SK-N-SH (cell line): Measurements from ENCODE around the gene PTPN6.

Experiments
- CTCF ChIP-seq: fragments of 200-600 bp; sonication (generic); IDR thresholded peaks from 2 replicates; pipeline ENCODE4 v1.6.1; 2017; ENCODE audit warnings: antibody characterized with exemption, mild to moderate bottlenecking, moderate library complexity
- EZH2phosphoT487 ChIP-seq: fragments of 200-600 bp; sonication (generic); IDR thresholded peaks from 2 replicates; pipeline ENCODE4 v1.6.1; 2017; ENCODE audit warnings: low read depth, mixed run types, mild to moderate bottlenecking, antibody characterized with exemption, moderate library complexity, borderline replicate concordance
- IRF3 ChIP-seq: fragments of 150-350 bp; IDR thresholded peaks from 2 replicates; pipeline ENCODE4 v1.6.1; 2016; ENCODE audit warnings: mild to moderate bottlenecking, low read depth, low read length
- JUND ChIP-seq: IDR thresholded peaks from 2 replicates; pipeline ENCODE4 v1.4.0; 2012
- MEF2A ChIP-seq: IDR thresholded peaks from 2 replicates; pipeline ENCODE4 v1.4.0; 2012; ENCODE audit warnings: low read depth, borderline replicate concordance
- NRF1 ChIP-seq: IDR thresholded peaks from 2 replicates; pipeline ENCODE4 v1.6.1; 2012; ENCODE audit warnings: low read depth, mild to moderate bottlenecking, low read length
- RAD21 ChIP-seq: IDR thresholded peaks from 2 replicates; pipeline ENCODE4 v1.6.1; 2012; ENCODE audit warnings: mild to moderate bottlenecking, low read length
- RCOR1 ChIP-seq: fragments of 150-350 bp; IDR thresholded peaks from 2 replicates; pipeline ENCODE4 v1.6.1; 2017; ENCODE audit warnings: antibody characterized with exemption, low read length
- SMC3 ChIP-seq: IDR thresholded peaks from 2 replicates; pipeline ENCODE4 v1.6.1; 2012; ENCODE audit warnings: low read depth, low read length, improper control_type of control experiment
- TCF12 ChIP-seq: IDR thresholded peaks from 2 replicates; pipeline ENCODE4 v1.4.0; 2012
- TF ChIP-seq, protein P1 (sequence below): IDR thresholded peaks from 2 replicates; pipeline ENCODE4 v1.6.1; 2012; ENCODE audit warnings: mild to moderate bottlenecking, low read depth, low read length, moderate library complexity
- TF ChIP-seq, protein P2 (sequence below): fragments of 150-350 bp; IDR thresholded peaks from 2 replicates; pipeline ENCODE4 v1.6.1; 2017; ENCODE audit warnings: antibody characterized with exemption, low read length, low read depth, borderline replicate concordance

DNA sequence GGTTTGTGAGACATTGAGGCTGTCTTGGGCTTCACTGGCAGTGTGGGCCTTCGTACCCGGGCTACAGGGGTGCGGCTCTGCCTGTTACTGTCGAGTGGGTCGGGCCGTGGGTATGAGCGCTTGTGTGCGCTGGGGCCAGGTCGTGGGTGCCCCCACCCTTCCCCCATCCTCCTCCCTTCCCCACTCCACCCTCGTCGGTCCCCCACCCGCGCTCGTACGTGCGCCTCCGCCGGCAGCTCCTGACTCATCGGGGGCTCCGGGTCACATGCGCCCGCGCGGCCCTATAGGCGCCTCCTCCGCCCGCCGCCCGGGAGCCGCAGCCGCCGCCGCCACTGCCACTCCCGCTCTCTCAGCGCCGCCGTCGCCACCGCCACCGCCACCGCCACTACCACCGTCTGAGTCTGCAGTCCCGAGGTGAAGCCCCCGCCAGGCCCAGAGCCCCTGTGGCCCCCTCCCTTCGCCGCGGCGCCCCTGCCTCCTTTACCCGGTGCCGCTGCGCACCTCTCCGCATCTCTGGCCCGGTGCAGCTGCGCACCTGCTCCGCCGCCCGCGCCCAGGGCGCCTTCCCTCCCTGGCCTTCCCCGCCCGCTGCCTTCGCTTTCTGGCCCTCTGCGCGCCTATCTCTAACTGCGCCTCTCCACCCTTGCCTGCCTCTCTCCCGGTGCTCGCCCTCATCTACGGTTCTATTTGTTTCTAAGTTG is 36.8 kb upstream of the PTPN6 start, which contains the start of gene ENO2:
- TF ChIP-seq, protein P1, sequence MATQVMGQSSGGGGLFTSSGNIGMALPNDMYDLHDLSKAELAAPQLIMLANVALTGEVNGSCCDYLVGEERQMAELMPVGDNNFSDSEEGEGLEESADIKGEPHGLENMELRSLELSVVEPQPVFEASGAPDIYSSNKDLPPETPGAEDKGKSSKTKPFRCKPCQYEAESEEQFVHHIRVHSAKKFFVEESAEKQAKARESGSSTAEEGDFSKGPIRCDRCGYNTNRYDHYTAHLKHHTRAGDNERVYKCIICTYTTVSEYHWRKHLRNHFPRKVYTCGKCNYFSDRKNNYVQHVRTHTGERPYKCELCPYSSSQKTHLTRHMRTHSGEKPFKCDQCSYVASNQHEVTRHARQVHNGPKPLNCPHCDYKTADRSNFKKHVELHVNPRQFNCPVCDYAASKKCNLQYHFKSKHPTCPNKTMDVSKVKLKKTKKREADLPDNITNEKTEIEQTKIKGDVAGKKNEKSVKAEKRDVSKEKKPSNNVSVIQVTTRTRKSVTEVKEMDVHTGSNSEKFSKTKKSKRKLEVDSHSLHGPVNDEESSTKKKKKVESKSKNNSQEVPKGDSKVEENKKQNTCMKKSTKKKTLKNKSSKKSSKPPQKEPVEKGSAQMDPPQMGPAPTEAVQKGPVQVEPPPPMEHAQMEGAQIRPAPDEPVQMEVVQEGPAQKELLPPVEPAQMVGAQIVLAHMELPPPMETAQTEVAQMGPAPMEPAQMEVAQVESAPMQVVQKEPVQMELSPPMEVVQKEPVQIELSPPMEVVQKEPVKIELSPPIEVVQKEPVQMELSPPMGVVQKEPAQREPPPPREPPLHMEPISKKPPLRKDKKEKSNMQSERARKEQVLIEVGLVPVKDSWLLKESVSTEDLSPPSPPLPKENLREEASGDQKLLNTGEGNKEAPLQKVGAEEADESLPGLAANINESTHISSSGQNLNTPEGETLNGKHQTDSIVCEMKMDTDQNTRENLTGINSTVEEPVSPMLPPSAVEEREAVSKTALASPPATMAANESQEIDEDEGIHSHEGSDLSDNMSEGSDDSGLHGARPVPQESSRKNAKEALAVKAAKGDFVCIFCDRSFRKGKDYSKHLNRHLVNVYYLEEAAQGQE = no peak
- TF ChIP-seq CTCF = no peak
- TF ChIP-seq, protein P2, sequence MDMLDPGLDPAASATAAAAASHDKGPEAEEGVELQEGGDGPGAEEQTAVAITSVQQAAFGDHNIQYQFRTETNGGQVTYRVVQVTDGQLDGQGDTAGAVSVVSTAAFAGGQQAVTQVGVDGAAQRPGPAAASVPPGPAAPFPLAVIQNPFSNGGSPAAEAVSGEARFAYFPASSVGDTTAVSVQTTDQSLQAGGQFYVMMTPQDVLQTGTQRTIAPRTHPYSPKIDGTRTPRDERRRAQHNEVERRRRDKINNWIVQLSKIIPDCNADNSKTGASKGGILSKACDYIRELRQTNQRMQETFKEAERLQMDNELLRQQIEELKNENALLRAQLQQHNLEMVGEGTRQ = peak; percentile 21; the same call in 1 of the 2 replicates
- TF ChIP-seq MEF2A = no peak
- no peak for TF ChIP-seq RCOR1
- TF ChIP-seq TCF12 = no peak
- no peak for TF ChIP-seq NRF1
- TF ChIP-seq EZH2phosphoT487 = no peak
- TF ChIP-seq RAD21 = no peak
- TF ChIP-seq SMC3 = no peak
- TF ChIP-seq JUND = no peak; the same call in 1 of the 2 replicates
- TF ChIP-seq IRF3 = no peak
